Measurements from ENCODE around the gene RTL10.

The RTL10 gene

GRCh38 chr22:19854778-19855503, at the start of gene RTL10, which contains the start of gene GNB1L:
RTL10 (minus strand) TSS chr22:19854874; CDS start chr22:19852261, 2,613 bp downstream.
GNB1L (minus strand) TSS chr22:19854874; CDS start chr22:19821355, 33,519 bp downstream.
- Histone ChIP-seq H3K4me2 (ENCODE audit: low read depth, low read length, poor library complexity, severe bottlenecking) (peak within 1 kb of the TSS; percentile 81), H3K27me3 (ENCODE audit: low read length) (no peaks in the 10 kb centered on the region), H3K79me2 (ENCODE audit: insufficient read depth, low read length) (peaks cover 29% of the 10 kb centered on the region), H3F3A (ENCODE audit: insufficient read depth) (no peaks in the 10 kb centered on the region), H3K36me3 (ENCODE audit: low read length) (no peaks in the 10 kb centered on the region), H2AFZ (ENCODE audit: low read depth, low read length, severe bottlenecking) (peak within 1 kb of the TSS; percentile 64), H3K27ac (ENCODE audit: low read depth, low read length) (peak within 1 kb of the TSS; percentile 71), H3K9me3 (ENCODE audit: insufficient read depth, low read length) (no peaks in the 10 kb centered on the region), H4K20me1 (ENCODE audit: low read depth, low read length) (no peaks in the 10 kb centered on the region), H3K9ac (ENCODE audit: low read length) (peak within 1 kb of the TSS; percentile 97), H3K4me3 (ENCODE audit: insufficient read depth, low read length, poor library complexity, severe bottlenecking) (peak within 1 kb of the TSS; percentile 78), H3K9me2 (replicated peaks; ENCODE audit: insufficient read depth, low read length) (no peaks in the 10 kb centered on the region)
- no peak for TF ChIP-seq EZH2phosphoT487 (conservative IDR thresholded peaks at IDR 0.05; ENCODE audit: low read length)
- TF ChIP-seq, protein P1, sequence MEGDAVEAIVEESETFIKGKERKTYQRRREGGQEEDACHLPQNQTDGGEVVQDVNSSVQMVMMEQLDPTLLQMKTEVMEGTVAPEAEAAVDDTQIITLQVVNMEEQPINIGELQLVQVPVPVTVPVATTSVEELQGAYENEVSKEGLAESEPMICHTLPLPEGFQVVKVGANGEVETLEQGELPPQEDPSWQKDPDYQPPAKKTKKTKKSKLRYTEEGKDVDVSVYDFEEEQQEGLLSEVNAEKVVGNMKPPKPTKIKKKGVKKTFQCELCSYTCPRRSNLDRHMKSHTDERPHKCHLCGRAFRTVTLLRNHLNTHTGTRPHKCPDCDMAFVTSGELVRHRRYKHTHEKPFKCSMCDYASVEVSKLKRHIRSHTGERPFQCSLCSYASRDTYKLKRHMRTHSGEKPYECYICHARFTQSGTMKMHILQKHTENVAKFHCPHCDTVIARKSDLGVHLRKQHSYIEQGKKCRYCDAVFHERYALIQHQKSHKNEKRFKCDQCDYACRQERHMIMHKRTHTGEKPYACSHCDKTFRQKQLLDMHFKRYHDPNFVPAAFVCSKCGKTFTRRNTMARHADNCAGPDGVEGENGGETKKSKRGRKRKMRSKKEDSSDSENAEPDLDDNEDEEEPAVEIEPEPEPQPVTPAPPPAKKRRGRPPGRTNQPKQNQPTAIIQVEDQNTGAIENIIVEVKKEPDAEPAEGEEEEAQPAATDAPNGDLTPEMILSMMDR (IDR thresholded peaks at IDR 0.05; ENCODE audit: insufficient read depth, low read length, poor library complexity, severe bottlenecking): no peak

DNA sequence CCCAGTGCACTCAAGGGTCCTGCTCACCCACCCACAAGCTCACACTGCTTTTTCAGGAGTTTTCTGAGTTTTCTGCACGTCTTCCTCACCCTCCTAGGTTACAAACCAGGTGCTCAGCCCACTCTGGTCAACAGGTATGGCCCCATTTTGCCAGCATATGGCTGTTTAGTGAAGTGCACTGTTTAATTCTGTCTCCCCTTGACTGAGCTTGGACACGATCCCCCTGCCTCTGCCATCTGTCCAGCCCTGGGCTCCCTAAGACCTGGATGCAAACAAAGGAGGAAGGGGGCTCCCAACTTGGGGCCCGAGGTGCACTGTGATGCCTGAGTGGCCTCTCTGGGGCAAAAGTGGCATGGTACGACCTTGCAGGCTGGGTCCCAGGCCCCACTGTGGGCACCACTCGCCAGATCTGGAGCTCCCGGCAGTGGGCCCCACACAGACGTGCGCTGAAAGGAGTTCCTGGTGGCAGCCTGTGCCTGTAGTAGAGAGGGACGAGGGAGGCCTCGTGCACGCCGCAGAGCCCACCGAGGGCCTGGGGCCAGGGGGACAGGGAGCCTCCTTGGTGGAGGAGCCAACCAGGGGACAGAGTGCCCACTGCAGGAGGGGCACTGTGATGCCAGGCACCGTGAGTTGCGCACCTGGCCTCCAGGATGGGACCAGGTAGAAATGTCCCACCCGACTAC, 49.6 kb upstream of the RTL10 start:
- H3K9me3 ChIP-seq (ENCODE audit: insufficient read depth, low read length): no peaks in the 10 kb centered on the region
- H3K4me2 ChIP-seq (ENCODE audit: low read depth, low read length, poor library complexity, severe bottlenecking): no peak overlapping the region
- no peaks in the 10 kb centered on the region for H3K27me3 ChIP-seq (ENCODE audit: low read length)
- no peaks in the 10 kb centered on the region for H3F3A ChIP-seq (ENCODE audit: insufficient read depth)
- TF ChIP-seq, protein P1 (IDR thresholded peaks at IDR 0.05; ENCODE audit: insufficient read depth, low read length, poor library complexity, severe bottlenecking): no peak
- no peak for TF ChIP-seq EZH2phosphoT487 (conservative IDR thresholded peaks at IDR 0.05; ENCODE audit: low read length)
- H3K79me2 ChIP-seq (ENCODE audit: insufficient read depth, low read length): no peaks in the 10 kb centered on the region
- H4K20me1 ChIP-seq (ENCODE audit: low read depth, low read length): no peaks in the 10 kb centered on the region
- H3K36me3 ChIP-seq (ENCODE audit: low read length): no peaks in the 10 kb centered on the region
- H3K27ac ChIP-seq (ENCODE audit: low read depth, low read length): no peak overlapping the region
- no peak overlapping the region for H2AFZ ChIP-seq (ENCODE audit: low read depth, low read length, severe bottlenecking)
- no peaks in the 10 kb centered on the region for H3K9me2 ChIP-seq (replicated peaks; ENCODE audit: insufficient read depth, low read length)
- H3K9ac ChIP-seq (ENCODE audit: low read length): no peak overlapping the region
- H3K4me3 ChIP-seq (ENCODE audit: insufficient read depth, low read length, poor library complexity, severe bottlenecking): no peak overlapping the region

- H3K9ac ChIP-seq (ENCODE audit: low read length): no peak overlapping the region
- TF ChIP-seq EZH2phosphoT487 (conservative IDR thresholded peaks at IDR 0.05; ENCODE audit: low read length): no peak
- TF ChIP-seq, protein P1 (IDR thresholded peaks at IDR 0.05; ENCODE audit: insufficient read depth, low read length, poor library complexity, severe bottlenecking): no peak
- no peaks in the 10 kb centered on the region for H3K36me3 ChIP-seq (ENCODE audit: low read length)
- H3K27me3 ChIP-seq (ENCODE audit: low read length): no peaks in the 10 kb centered on the region
- H3K27ac ChIP-seq (ENCODE audit: low read depth, low read length): no peak overlapping the region
- no peaks in the 10 kb centered on the region for H3K9me2 ChIP-seq (replicated peaks; ENCODE audit: insufficient read depth, low read length)
- H3K79me2 ChIP-seq (ENCODE audit: insufficient read depth, low read length): no peaks in the 10 kb centered on the region
- no peak overlapping the region for H2AFZ ChIP-seq (ENCODE audit: low read depth, low read length, severe bottlenecking)
- no peak overlapping the region for H3K4me3 ChIP-seq (ENCODE audit: insufficient read depth, low read length, poor library complexity, severe bottlenecking)
- no peak overlapping the region for H3K4me2 ChIP-seq (ENCODE audit: low read depth, low read length, poor library complexity, severe bottlenecking)
- H3F3A ChIP-seq (ENCODE audit: insufficient read depth): no peaks in the 10 kb centered on the region
- no peaks in the 10 kb centered on the region for H4K20me1 ChIP-seq (ENCODE audit: low read depth, low read length)
- no peaks in the 10 kb centered on the region for H3K9me3 ChIP-seq (ENCODE audit: insufficient read depth, low read length)
Measured at GRCh38 chr22:19903513-19903912, 48.8 kb upstream of the RTL10 start.
